Liver (tissue), 3 donors: ENCODE results near the gene RMP24.

ENCODE experiments used
- ATF3 ChIP-seq: IDR thresholded peaks from 2 replicates; pipeline ENCODE4 v1.6.1; 2016; ENCODE audit warnings: antibody characterized with exemption
- EGR1 ChIP-seq, 2 donors: IDR thresholded peaks; 2 replicates each; pipeline ENCODE4 v1.6.1; 2016 to 2018; ENCODE audit warnings: antibody characterized with exemption in 2 of 2, low read depth in 2 of 2
- FOXA1 ChIP-seq: IDR thresholded peaks from 2 replicates; pipeline ENCODE4 v1.6.1; 2016; ENCODE audit warnings: antibody characterized with exemption
- GABPA ChIP-seq, 2 donors: IDR thresholded peaks in 1 of 2; conservative IDR thresholded peaks in 1 of 2; 2 replicates each; pipeline ENCODE4 v1.6.1; 2016; ENCODE audit warnings: antibody characterized with exemption in 2 of 2, mild to moderate bottlenecking in 1 of 2, moderate library complexity in 1 of 2
- HNF4G ChIP-seq: IDR thresholded peaks from 2 replicates; pipeline ENCODE4 v1.6.1; 2016; ENCODE audit warnings: antibody characterized with exemption
- JUND ChIP-seq, 2 donors: IDR thresholded peaks; 2 replicates each; pipeline ENCODE4 v1.6.1; 2016; ENCODE audit warnings: antibody characterized with exemption in 2 of 2
- NR2F2 ChIP-seq: IDR thresholded peaks from 2 replicates; pipeline ENCODE4 v1.6.1; 2016; ENCODE audit warnings: antibody characterized with exemption
- RAD21 ChIP-seq, 2 donors: IDR thresholded peaks; 2 replicates each; pipeline ENCODE4 v1.6.1; 2016; ENCODE audit warnings: antibody characterized with exemption in 2 of 2, mild to moderate bottlenecking in 2 of 2
- SP1 ChIP-seq: IDR thresholded peaks from 2 replicates; pipeline ENCODE4 v1.6.1; 2018; ENCODE audit warnings: antibody characterized with exemption, mild to moderate bottlenecking
- TAF1 ChIP-seq: conservative IDR thresholded peaks from 2 replicates; pipeline ENCODE4 v1.6.1; 2016; ENCODE audit warnings: antibody characterized with exemption, mild to moderate bottlenecking
- YY1 ChIP-seq: IDR thresholded peaks from 2 replicates; pipeline ENCODE4 v1.6.1; 2016; ENCODE audit warnings: antibody characterized with exemption, mild to moderate bottlenecking
- TF ChIP-seq, protein P1 (sequence below): fragments of 150-350 bp; IDR thresholded peaks from 2 replicates; pipeline ENCODE4 v1.5.1; 2017; ENCODE audit warnings: improper control_type of control experiment, low read depth, low read length; ENCODE audit not compliant: missing input control
- TF ChIP-seq, protein P2 (sequence below): IDR thresholded peaks from 2 replicates; pipeline ENCODE4 v1.6.1; 2016; ENCODE audit warnings: antibody characterized with exemption
- TF ChIP-seq, protein P3 (sequence below): IDR thresholded peaks from 2 replicates; pipeline ENCODE4 v1.6.1; 2016; ENCODE audit warnings: antibody characterized with exemption, mild to moderate bottlenecking
- donor health status: healthy.
- donor health status: healthy.

DNA sequence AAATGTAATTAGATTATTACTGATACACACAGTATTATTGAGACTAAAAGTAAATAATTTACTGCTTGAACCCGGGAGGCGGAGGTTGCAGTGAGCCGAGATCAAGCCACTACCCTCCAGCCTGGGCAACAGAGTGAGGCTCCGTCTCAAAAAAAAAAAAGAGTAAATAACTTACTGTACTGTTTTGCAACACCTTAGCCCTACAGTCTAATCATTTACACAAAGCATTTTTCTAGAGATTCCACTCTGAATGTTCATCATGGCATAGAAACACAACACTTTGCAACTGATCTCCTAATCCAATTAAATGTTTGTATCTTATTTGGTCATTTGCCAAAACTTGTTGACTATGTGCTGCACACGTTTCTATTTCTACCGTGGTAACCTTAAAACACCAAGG, 23.4 kb upstream of the RMP24 start:
- TF ChIP-seq, protein P1, sequence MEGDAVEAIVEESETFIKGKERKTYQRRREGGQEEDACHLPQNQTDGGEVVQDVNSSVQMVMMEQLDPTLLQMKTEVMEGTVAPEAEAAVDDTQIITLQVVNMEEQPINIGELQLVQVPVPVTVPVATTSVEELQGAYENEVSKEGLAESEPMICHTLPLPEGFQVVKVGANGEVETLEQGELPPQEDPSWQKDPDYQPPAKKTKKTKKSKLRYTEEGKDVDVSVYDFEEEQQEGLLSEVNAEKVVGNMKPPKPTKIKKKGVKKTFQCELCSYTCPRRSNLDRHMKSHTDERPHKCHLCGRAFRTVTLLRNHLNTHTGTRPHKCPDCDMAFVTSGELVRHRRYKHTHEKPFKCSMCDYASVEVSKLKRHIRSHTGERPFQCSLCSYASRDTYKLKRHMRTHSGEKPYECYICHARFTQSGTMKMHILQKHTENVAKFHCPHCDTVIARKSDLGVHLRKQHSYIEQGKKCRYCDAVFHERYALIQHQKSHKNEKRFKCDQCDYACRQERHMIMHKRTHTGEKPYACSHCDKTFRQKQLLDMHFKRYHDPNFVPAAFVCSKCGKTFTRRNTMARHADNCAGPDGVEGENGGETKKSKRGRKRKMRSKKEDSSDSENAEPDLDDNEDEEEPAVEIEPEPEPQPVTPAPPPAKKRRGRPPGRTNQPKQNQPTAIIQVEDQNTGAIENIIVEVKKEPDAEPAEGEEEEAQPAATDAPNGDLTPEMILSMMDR = no peak
- TF ChIP-seq RAD21 (IDR thresholded peaks at IDR 0.05) (no peak), TAF1 (no peak), YY1 (no peak), FOXA1 (no peak), ATF3 (no peak), JUND (IDR thresholded peaks at IDR 0.05) (no peak), NR2F2 (no peak), HNF4G (no peak), GABPA (IDR thresholded peaks at IDR 0.05 in 1 of 2, conservative IDR thresholded peaks at IDR 0.05 in 1 of 2) (no peak), EGR1 (IDR thresholded peaks at IDR 0.05; ENCODE audit: low read depth in 2 of 2) (no peak), SP1 (no peak)
- TF ChIP-seq, protein P2, sequence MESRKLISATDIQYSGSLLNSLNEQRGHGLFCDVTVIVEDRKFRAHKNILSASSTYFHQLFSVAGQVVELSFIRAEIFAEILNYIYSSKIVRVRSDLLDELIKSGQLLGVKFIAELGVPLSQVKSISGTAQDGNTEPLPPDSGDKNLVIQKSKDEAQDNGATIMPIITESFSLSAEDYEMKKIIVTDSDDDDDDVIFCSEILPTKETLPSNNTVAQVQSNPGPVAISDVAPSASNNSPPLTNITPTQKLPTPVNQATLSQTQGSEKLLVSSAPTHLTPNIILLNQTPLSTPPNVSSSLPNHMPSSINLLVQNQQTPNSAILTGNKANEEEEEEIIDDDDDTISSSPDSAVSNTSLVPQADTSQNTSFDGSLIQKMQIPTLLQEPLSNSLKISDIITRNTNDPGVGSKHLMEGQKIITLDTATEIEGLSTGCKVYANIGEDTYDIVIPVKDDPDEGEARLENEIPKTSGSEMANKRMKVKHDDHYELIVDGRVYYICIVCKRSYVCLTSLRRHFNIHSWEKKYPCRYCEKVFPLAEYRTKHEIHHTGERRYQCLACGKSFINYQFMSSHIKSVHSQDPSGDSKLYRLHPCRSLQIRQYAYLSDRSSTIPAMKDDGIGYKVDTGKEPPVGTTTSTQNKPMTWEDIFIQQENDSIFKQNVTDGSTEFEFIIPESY = no peak
- TF ChIP-seq, protein P3, sequence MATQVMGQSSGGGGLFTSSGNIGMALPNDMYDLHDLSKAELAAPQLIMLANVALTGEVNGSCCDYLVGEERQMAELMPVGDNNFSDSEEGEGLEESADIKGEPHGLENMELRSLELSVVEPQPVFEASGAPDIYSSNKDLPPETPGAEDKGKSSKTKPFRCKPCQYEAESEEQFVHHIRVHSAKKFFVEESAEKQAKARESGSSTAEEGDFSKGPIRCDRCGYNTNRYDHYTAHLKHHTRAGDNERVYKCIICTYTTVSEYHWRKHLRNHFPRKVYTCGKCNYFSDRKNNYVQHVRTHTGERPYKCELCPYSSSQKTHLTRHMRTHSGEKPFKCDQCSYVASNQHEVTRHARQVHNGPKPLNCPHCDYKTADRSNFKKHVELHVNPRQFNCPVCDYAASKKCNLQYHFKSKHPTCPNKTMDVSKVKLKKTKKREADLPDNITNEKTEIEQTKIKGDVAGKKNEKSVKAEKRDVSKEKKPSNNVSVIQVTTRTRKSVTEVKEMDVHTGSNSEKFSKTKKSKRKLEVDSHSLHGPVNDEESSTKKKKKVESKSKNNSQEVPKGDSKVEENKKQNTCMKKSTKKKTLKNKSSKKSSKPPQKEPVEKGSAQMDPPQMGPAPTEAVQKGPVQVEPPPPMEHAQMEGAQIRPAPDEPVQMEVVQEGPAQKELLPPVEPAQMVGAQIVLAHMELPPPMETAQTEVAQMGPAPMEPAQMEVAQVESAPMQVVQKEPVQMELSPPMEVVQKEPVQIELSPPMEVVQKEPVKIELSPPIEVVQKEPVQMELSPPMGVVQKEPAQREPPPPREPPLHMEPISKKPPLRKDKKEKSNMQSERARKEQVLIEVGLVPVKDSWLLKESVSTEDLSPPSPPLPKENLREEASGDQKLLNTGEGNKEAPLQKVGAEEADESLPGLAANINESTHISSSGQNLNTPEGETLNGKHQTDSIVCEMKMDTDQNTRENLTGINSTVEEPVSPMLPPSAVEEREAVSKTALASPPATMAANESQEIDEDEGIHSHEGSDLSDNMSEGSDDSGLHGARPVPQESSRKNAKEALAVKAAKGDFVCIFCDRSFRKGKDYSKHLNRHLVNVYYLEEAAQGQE = no peak
